NCI-H748 (cell line): ENCODE measurements around the gene TULP4.

Experiments
- DNase-seq: peaks from one replicate; lab custom pipeline; 2025; ENCODE audit not compliant: unreplicated experiment; lab: John Stamatoyannopoulos, UW

Gene TULP4

GRCh38 chr6:158499601-158500000, 187.3 kb downstream of the TULP4 start:
- no peak for DNase-seq

GRCh38 chr6:158500016-158500735, 187.9 kb downstream of the TULP4 start:
- DNase-seq, result no peak

GRCh38 chr6:158501360-158502262, 189.3 kb downstream of the TULP4 start:
- no peak for DNase-seq

GRCh38 chr6:158502263-158502950, 190.1 kb downstream of the TULP4 start:
- DNase-seq, result no peak

- DNase-seq, result no peak
Observed at GRCh38 chr6:158503222-158503621, 191.0 kb downstream of the TULP4 start.

- DNase-seq, result no peak
Observed at GRCh38 chr6:158503846-158504245, 191.6 kb downstream of the TULP4 start.

- no peak for DNase-seq
Observed at GRCh38 chr6:158505194-158505593, 192.9 kb downstream of the TULP4 start.

GRCh38 chr6:158506601-158507000, 194.3 kb downstream of the TULP4 start:
- peak; percentile 69 for DNase-seq

- no peak for DNase-seq
Observed at GRCh38 chr6:158507174-158507573, 194.9 kb downstream of the TULP4 start.

GRCh38 chr6:158508450-158508849, 196.2 kb downstream of the TULP4 start:
- no peak for DNase-seq

- no peak for DNase-seq
Observed at GRCh38 chr6:158509465-158509864, 197.2 kb downstream of the TULP4 start.

- DNase-seq, result no peak
Observed at GRCh38 chr6:158512809-158513208, 200.5 kb downstream of the TULP4 start.

- no peak for DNase-seq
Observed at GRCh38 chr6:158514176-158514575, 201.9 kb downstream of the TULP4 start.

GRCh38 chr6:158514991-158515390, 202.7 kb downstream of the TULP4 start:
- DNase-seq, result no peak

- no peak for DNase-seq
Observed at GRCh38 chr6:158516098-158516497, 203.8 kb downstream of the TULP4 start.

GRCh38 chr6:158517038-158517437, 204.8 kb downstream of the TULP4 start:
- DNase-seq, result no peak

- DNase-seq, result no peak
Observed at GRCh38 chr6:158517581-158517980, 205.3 kb downstream of the TULP4 start.

GRCh38 chr6:158518191-158519127, 206.2 kb downstream of the TULP4 start:
- DNase-seq, result peak; percentile 82

GRCh38 chr6:158519300-158519699, 207.0 kb downstream of the TULP4 start:
- no peak for DNase-seq

GRCh38 chr6:158519761-158520160, 207.5 kb downstream of the TULP4 start:
- DNase-seq, result no peak
